ENCODE measurements around the gene ANKMY1. TPM values are rescaled to one million over a fixed set of nuclear protein-coding genes. Genes with fewer than 3 reads are reported as not detected.

Gene ANKMY1
- total RNA-seq, 4 donors from 2014 or later, result 11.7 to 30.5 (median 15.3) TPM

DNA sequence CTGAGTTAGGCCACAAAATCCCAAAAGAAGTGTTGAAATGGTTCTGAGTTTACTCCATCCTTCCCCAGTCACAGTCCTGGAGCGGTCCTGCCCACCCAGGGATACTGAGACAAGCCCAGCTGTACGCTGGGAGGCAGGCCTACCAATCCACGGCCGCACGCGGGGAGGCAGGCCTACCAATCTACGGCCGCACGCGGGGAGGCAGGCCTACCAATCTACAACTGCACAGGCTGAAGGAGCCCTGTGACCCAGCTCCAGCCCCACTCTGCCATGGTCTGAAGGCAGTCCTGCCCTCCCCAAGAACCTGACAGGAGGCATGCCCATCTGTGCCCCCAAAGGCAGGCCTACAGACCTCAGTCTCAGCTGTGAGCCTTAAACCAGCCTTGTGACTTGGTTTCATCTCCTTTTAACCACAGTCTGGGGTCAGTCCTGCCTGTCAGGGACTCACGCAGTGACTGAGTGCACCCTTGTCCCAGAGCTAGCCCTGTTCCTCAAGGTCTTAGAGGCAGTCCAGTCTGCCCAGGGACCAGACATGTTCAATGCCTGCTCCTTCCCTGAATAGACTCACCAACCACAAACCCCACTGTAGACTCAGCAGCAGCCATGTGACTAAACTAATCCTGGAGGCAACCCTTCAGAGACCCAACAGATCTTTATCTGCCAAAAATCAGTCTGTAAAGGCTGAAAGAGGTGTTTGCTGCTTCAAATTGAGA, 85.6 kb downstream of the ANKMY1 start:
- TF ChIP-seq, protein P1, sequence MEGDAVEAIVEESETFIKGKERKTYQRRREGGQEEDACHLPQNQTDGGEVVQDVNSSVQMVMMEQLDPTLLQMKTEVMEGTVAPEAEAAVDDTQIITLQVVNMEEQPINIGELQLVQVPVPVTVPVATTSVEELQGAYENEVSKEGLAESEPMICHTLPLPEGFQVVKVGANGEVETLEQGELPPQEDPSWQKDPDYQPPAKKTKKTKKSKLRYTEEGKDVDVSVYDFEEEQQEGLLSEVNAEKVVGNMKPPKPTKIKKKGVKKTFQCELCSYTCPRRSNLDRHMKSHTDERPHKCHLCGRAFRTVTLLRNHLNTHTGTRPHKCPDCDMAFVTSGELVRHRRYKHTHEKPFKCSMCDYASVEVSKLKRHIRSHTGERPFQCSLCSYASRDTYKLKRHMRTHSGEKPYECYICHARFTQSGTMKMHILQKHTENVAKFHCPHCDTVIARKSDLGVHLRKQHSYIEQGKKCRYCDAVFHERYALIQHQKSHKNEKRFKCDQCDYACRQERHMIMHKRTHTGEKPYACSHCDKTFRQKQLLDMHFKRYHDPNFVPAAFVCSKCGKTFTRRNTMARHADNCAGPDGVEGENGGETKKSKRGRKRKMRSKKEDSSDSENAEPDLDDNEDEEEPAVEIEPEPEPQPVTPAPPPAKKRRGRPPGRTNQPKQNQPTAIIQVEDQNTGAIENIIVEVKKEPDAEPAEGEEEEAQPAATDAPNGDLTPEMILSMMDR (IDR thresholded peaks at IDR 0.05; ENCODE audit: low read depth), result no peak

DNA sequence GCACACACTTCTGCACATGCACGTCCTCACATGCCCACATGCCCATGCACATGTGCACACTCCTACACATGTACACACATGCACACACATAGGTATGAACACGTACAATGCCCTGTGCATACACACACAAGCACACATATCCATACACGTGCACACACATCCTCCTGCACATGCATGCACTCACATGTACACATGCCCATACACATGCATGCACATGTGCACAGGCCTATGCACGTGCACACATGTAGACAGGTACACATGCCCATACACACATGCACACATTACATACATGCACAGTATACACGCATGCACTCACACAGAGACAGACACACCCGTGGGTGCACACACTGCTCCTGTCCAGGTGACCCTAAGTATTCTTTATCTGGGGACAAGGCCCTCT, 88.0 kb downstream of the ANKMY1 start:
- TF ChIP-seq, protein P1 (IDR thresholded peaks at IDR 0.05; ENCODE audit: low read depth), result no peak

DNA sequence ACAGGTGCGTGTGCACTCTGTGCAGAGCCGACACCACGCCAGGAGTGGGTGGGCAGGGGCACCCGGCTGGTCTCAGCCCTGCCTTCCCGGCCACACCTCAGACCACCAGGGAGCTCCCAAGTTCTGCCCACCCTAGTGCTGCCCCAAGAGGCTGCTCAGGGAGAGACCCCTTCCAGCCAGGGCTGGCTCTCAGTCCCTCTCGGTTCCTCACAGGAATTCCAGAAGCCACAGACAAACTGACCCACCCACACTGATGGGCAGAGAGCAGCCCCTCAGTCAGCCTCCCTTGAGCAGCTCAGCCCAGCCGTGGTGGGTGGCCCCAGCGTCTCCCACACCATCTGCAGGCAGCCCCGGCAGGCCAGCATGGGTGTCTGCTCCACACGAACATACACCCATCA, 88.5 kb downstream of the ANKMY1 start:
- TF ChIP-seq, protein P1 (IDR thresholded peaks at IDR 0.05; ENCODE audit: low read depth), result no peak

DNA sequence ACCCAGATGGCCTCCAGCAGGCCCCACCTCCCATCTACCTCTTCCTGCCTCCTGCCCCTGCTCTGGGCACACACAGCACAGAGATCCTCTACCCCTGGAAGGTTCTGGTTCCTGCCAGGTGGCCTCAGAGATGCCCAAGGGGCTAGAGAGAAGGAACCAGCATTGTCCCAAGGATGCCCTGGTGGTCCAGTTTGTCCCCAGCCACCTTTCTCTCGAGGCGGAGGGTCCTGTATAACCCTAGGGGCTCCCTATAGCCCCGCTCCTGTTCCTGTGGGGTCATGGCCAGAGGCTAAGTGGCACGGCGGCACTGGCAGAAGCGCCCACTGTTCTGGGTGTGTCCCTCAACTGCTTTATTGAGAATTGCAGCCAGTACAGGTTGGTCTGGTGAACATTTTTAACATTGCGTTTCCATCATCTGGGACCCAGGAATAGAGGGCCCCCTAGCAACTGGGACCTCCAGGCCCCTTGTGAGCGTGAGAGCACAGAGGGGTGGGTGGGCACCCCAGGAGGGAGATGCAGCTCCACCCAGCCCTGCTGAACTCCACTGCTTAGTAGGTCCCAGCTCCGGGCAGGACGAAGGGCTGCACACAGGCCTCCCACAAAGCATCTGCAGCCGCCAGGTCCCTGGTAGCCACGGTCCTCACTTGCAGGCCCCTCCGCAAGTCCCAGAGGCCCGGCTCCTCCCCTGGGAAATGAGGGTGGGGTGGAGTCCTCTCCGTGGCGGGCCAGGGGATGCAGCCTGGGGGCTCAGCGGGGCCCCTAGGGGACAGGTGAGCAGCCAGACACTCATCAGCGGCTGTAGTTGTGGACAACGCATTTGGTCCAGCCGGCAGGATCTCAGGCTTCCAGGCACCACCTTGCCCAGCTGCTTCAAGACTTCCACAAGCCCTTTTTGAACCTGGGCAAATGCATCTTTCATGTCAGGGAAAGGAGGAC, 89.2 kb downstream of the ANKMY1 start:
- TF ChIP-seq, protein P1 (IDR thresholded peaks at IDR 0.05; ENCODE audit: low read depth), result no peak

DNA sequence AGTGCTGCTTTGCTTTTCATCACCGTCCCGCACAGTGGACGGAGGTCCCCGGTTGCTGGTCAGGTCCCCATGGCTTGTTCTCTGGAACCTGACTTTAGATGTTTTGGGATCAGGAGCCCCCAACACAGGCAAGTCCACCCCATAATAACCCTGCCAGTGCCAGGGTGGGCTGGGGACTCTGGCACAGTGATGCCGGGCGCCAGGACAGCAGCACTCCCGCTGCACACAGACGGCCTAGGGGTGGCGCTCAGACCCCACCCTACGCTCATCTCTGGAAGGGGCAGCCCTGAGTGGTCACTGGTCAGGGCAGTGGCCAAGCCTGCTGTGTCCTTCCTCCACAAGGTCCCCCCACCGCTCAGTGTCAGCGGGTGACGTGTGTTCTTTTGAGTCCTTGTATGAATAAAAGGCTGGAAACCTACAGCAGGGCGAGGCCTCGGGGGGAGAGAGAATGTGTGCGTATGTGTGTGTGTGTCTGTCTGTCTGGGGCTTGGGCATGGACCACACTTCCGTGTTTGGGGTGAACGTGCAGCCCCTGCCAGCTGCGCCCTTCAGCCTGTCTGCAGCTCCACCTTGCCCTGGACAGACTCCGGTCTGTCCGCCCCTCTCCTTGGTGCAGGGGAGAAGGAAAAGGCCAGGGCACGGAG, 90.0 kb downstream of the ANKMY1 start:
- TF ChIP-seq, protein P1 (IDR thresholded peaks at IDR 0.05; ENCODE audit: low read depth), result no peak

DNA sequence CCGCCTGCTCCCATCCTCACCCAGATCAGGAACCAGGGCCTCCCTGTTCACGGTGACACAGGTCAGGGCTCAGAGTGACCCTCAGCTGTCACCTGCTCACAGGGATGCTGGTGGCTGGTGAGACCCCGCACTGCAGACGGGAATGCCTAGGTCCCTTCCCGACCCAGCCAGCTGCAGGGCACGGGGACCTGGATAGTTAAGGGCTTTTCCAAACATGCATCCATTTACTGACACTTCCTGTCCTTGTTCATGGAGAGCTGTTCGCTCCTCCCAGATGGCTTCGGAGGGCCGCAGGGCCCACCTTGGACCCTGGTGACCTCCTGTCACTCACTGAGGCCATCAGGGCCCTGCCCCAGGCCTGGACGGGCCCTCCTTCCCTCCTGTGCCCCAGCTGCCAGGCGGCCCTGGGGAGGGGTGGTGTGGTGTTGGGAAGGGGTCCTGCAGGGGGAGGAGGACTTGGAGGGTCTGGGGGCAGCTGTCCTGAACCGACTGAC, 90.6 kb downstream of the ANKMY1 start:
- TF ChIP-seq, protein P1 (IDR thresholded peaks at IDR 0.05; ENCODE audit: low read depth), result no peak
